D721Med (cell line): ENCODE results near the gene ITGA8.

Source experiments
- DNase-seq: peaks from one replicate; pipeline ENCODE4 v3.0.0; 2011; ENCODE audit warnings: low spot score; ENCODE audit not compliant: insufficient read length
- FAIRE-seq: peaks from 2 replicates; lab custom pipeline; 2011; peaks lifted over from hg19 to GRCh38; lab: Jason Lieb, UNC
- CTCF ChIP-seq: IDR thresholded peaks from 2 replicates; pipeline ENCODE4 v1.5.1; 2012; ENCODE audit warnings: mild to moderate bottlenecking, control low read depth; ENCODE audit not compliant: insufficient read depth; ENCODE audit errors: missing control alignments

Gene ITGA8

GRCh38 chr10:15670880-15671279, 48.8 kb downstream of the ITGA8 start:
- TF ChIP-seq CTCF: no peak
- FAIRE-seq (no peak), DNase-seq (no peak)

- TF ChIP-seq CTCF: no peak
- FAIRE-seq (no peak), DNase-seq (no peak)
These were observed 58.1 kb downstream of the ITGA8 start for GRCh38 chr10:15661574-15661973.

- DNase-seq: no peak
- no peak for TF ChIP-seq CTCF
- no peak for FAIRE-seq
These were observed 58.7 kb downstream of the ITGA8 start for GRCh38 chr10:15660990-15661389.

- no peak for FAIRE-seq
- TF ChIP-seq CTCF: no peak
These were observed 61.5 kb downstream of the ITGA8 start for GRCh38 chr10:15658069-15658702.

GRCh38 chr10:15652757-15653156, 67.0 kb downstream of the ITGA8 start:
- no peak for DNase-seq
- TF ChIP-seq CTCF: no peak
- no peak for FAIRE-seq

More at GRCh38 chr10:15658069-15658702, 61.5 kb downstream of the ITGA8 start:
- no peak for DNase-seq

- TF ChIP-seq CTCF: no peak
- FAIRE-seq: no peak
- DNase-seq: no peak
These were observed 67.6 kb downstream of the ITGA8 start for GRCh38 chr10:15652117-15652516.

- FAIRE-seq (no peak), DNase-seq (no peak)
- no peak for TF ChIP-seq CTCF
These were observed 68.5 kb downstream of the ITGA8 start for GRCh38 chr10:15651175-15651574.
